ENCODE measurements around the gene HPDL. TPM values are rescaled to one million over a fixed set of nuclear protein-coding genes. Genes with fewer than 3 reads are reported as not detected.
A peak's percentile ranks its signal among the peaks of the same experiment; 100 is the strongest.

Gene HPDL
- total and polyA plus RNA-seq, 2 of the 4 experiments (the other 2 are of a cell fraction) = 0.54 to 1.1 TPM

DNA sequence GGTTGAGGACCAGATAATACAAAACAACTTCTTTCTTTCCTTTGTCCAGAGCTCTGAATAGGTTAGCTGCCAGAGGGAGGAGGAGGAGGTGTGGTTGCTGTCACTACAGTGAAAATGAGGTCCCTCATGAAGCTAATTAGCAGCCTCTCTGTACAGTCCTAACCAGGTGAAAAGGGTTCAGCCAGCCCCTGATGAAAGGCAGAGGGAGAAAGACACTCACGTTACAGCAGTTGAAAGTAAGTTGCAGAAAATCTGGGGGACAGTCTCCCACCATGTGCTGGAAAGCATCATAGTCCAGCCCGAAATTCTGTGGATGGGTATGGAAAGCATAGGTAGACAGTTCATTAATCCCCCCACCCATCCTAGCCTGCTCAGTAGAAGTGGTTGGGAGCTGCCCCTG is 19.8 kb downstream of the HPDL start:
- peaks cover 14% of the 10 kb centered on the region for H3K4me1 ChIP-seq (ENCODE audit: control insufficient read depth, insufficient read depth, low read length)
- H3K56ac ChIP-seq (ENCODE audit: extremely low read depth, insufficient read depth, low read length) = no peak overlapping the region
- H3K4me2 ChIP-seq (ENCODE audit: low read depth, low read length) = no peak overlapping the region
- in situ Hi-C loops (cut with MboI; ENCODE audit: low sequenced_read_pairs) (loop anchor here (5.0 kb wide), 1 partner anchor 146 kb away; the partner anchor contains the start of gene TESK2), intact Hi-C loops (cut with micrococcal nuclease) (no loop called here), dilution Hi-C loops (cut with HindIII; ENCODE audit: low sequenced_read_pairs, unreplicated experiment) (no loop called here)
- peaks cover 5 to 21% of the 10 kb centered on the region in 2 experiments; a peak in 3 of 4 replicates for H3K79me1 ChIP-seq (ENCODE audit: low read depth in 1 of 2, low read length in 2 of 2)
- no peak overlapping the region for H4K8ac ChIP-seq (ENCODE audit: low read depth in 2 of 2, low read length in 2 of 2)
- H3K23ac ChIP-seq (ENCODE audit: low read depth, low read length) = no peak overlapping the region
- H2AK5ac ChIP-seq (ENCODE audit: low read depth, low read length) = peak overlapping the region; percentile 3; the same call in 1 of the 2 replicates
- no peak overlapping the region for H2BK15ac ChIP-seq (ENCODE audit: low read depth, low read length)
- H3K36me3 ChIP-seq (ENCODE audit: control insufficient read depth, insufficient read depth, low read length) = peaks cover 32% of the 10 kb centered on the region
- no peak overlapping the region for H2BK5ac ChIP-seq (ENCODE audit: low read depth, low read length, poor library complexity, severe bottlenecking)
- no peak overlapping the region for H4K91ac ChIP-seq (ENCODE audit: insufficient read depth, low read depth, low read length)
- no TSS peak for BruUV-seq (replicated peaks)
- H4K20me1 ChIP-seq (ENCODE audit: insufficient read depth, low read length) = no peaks in the 10 kb centered on the region
- H2AFZ ChIP-seq (replicated peaks; ENCODE audit: low read length, poor library complexity) = no peak overlapping the region
- no peak overlapping the region for H3K4me3 ChIP-seq (ENCODE audit: insufficient read depth, low read depth, low read length)
- ATAC-seq (ENCODE audit: low read depth) (no peak), DNase-seq (no peak)
- no peak overlapping the region for H3K9ac ChIP-seq (ENCODE audit: low read depth, low read length)
- no peak overlapping the region for H2AK9ac ChIP-seq (replicated peaks; ENCODE audit: low read depth, low read length, poor library complexity)
- H3K18ac ChIP-seq (ENCODE audit: low read depth, low read length) = no peak overlapping the region
- no peak overlapping the region for H2BK120ac ChIP-seq (ENCODE audit: low read depth, low read length)
- H4K5ac ChIP-seq (ENCODE audit: low read depth, low read length) = no peak overlapping the region
- no peak overlapping the region for H3K27ac ChIP-seq (ENCODE audit: insufficient read depth, low read length)
- TF ChIP-seq, protein P1, sequence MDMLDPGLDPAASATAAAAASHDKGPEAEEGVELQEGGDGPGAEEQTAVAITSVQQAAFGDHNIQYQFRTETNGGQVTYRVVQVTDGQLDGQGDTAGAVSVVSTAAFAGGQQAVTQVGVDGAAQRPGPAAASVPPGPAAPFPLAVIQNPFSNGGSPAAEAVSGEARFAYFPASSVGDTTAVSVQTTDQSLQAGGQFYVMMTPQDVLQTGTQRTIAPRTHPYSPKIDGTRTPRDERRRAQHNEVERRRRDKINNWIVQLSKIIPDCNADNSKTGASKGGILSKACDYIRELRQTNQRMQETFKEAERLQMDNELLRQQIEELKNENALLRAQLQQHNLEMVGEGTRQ (IDR thresholded peaks at IDR 0.05; ENCODE audit: low read depth, low read length) = no peak
- TF ChIP-seq BHLHE40 (IDR thresholded peaks at IDR 0.05; ENCODE audit: low read depth, low read length) (no peak), RAD21 (IDR thresholded peaks at IDR 0.05; ENCODE audit: low read length) (no peak), RFX5 (IDR thresholded peaks at IDR 0.05; ENCODE audit: low read depth, low read length) (no peak), POLR2A (IDR thresholded peaks at IDR 0.05; ENCODE audit: low read depth, low read length) (no peak), SMC3 (IDR thresholded peaks at IDR 0.05; ENCODE audit: low read depth, low read length) (no peak), MAFK (IDR thresholded peaks at IDR 0.05; ENCODE audit: low read depth, low read length) (no peak), FOS (IDR thresholded peaks at IDR 0.05; ENCODE audit: low read depth, low read length) (no peak), MXI1 (IDR thresholded peaks at IDR 0.05; ENCODE audit: borderline replicate concordance, low read depth, low read length) (no peak), RCOR1 (IDR thresholded peaks at IDR 0.05; ENCODE audit: insufficient replicate concordance, low read length) (no peak), CEBPB (IDR thresholded peaks at IDR 0.05; ENCODE audit: low read depth, low read length) (no peak), CHD1 (IDR thresholded peaks at IDR 0.05; ENCODE audit: low read depth, low read length) (no peak), MAZ (IDR thresholded peaks at IDR 0.05; ENCODE audit: borderline replicate concordance, low read depth, low read length) (no peak), NFE2L2 (IDR thresholded peaks at IDR 0.05; ENCODE audit: low read depth, low read length) (no peak)
- TF ChIP-seq, protein P2, sequence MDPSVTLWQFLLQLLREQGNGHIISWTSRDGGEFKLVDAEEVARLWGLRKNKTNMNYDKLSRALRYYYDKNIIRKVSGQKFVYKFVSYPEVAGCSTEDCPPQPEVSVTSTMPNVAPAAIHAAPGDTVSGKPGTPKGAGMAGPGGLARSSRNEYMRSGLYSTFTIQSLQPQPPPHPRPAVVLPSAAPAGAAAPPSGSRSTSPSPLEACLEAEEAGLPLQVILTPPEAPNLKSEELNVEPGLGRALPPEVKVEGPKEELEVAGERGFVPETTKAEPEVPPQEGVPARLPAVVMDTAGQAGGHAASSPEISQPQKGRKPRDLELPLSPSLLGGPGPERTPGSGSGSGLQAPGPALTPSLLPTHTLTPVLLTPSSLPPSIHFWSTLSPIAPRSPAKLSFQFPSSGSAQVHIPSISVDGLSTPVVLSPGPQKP (IDR thresholded peaks at IDR 0.05; ENCODE audit: borderline replicate concordance, low read depth, low read length) = no peak
- TF ChIP-seq, protein P3, sequence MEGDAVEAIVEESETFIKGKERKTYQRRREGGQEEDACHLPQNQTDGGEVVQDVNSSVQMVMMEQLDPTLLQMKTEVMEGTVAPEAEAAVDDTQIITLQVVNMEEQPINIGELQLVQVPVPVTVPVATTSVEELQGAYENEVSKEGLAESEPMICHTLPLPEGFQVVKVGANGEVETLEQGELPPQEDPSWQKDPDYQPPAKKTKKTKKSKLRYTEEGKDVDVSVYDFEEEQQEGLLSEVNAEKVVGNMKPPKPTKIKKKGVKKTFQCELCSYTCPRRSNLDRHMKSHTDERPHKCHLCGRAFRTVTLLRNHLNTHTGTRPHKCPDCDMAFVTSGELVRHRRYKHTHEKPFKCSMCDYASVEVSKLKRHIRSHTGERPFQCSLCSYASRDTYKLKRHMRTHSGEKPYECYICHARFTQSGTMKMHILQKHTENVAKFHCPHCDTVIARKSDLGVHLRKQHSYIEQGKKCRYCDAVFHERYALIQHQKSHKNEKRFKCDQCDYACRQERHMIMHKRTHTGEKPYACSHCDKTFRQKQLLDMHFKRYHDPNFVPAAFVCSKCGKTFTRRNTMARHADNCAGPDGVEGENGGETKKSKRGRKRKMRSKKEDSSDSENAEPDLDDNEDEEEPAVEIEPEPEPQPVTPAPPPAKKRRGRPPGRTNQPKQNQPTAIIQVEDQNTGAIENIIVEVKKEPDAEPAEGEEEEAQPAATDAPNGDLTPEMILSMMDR (conservative IDR thresholded peaks at IDR 0.05; ENCODE audit: low read depth, low read length) = no peak
- no peak overlapping the region for H2BK20ac ChIP-seq (ENCODE audit: low read depth, low read length)
- H3K4ac ChIP-seq (ENCODE audit: low read depth, low read length) = no peak overlapping the region
- no peaks in the 10 kb centered on the region for H3K9me3 ChIP-seq (ENCODE audit: control insufficient read depth, insufficient read depth, low read length)
- no peaks in the 10 kb centered on the region for H3K27me3 ChIP-seq (ENCODE audit: control insufficient read depth, insufficient read depth, low read length)
- CTCF ChIA-PET = no interaction called here
- POLR2A ChIA-PET (ENCODE audit: unreplicated experiment) = no interaction called here
- H3K14ac ChIP-seq (replicated peaks; ENCODE audit: low read depth, low read length) = no peak overlapping the region
- WGBS, 2 experiments (ENCODE audit: extremely low coverage in 2 of 2, insufficient read length in 1 of 2) = 100% methylated on average over 1 of the region's 2 CpGs; no CpG with 5 or more reads in 1 of the 2 experiments
- peaks cover 15% of the 10 kb centered on the region for H3K9me1 ChIP-seq (ENCODE audit: insufficient read depth, low read length)

All from IMR-90 (cell line).